A172 (cell line): ENCODE data around the gene EDN1. TPM values are rescaled to one million over a fixed set of nuclear protein-coding genes. Genes with fewer than 3 reads are reported as not detected.

Experiments
- DNase-seq: peaks from one replicate; pipeline ENCODE4 v3.0.0-alpha.2; 2015; ENCODE audit warnings: low spot score
- total RNA-seq: library from RNA; depleted of rRNA; stranded (reverse); fragments of >200 nt; shearing (Covaris generic); gene quantifications from 2 replicates; pipeline ENCODE4 v1.2.3, GENCODE V29; 2014

Gene EDN1
- total RNA-seq, 1 experiment from 2014 or later, result 28.5 TPM

DNA sequence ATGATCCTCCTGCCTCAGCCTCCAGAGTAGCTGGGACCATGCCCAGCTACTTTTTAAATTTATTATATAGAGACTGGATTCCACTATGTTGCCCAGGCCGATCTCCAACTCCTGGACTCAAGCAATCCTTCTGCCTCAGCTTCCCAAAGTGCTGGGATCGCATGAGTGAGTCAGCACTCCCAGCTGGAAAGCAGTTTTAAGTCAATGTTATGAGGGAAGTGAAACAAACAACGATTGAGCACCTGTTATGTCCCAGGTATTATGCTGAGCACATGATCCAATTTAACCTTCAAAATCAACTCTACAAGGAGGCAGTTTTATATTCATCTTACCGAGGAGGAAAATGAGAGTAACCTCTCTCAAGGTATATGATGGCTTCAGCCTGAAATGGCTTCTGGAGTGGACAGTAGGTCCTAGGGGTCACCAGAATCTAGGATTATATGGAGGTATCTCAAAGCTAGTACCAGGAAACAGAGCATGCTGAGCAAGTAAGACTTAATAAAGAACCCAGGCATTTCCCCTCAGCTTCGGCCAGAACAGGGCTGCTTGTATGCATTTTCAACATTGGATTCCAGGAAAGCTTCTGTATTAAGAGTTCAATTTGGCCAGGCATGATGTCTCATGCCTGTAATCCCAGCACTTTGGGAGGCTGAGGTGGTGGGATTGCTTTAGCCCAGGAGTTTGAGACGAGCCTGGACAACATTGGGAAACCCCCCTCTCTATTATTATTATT, 55.0 kb downstream of the EDN1 start:
- no peak for DNase-seq

DNA sequence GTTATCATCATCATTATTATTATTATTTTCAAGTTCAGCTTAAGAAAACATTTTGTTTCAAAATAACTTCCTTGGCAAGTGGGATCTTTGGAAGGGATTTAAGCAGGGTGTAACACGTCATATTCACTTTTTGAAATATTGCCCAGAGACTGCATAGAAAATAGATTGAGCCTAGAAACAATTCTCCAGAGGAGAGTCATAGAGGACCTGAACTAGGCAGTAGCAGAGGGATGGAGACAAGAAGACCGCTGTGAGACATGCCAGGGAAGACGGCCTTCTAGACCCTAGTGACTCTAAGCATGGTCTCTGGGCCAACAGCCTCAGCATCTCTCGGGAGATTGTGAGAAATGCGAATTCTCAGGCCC, 55.5 kb downstream of the EDN1 start:
- no peak for DNase-seq
